CD8-positive, alpha-beta memory T cell (primary cell): Measurements from ENCODE around the gene FHIP1B. TPM values are rescaled to one million over a fixed set of nuclear protein-coding genes. Genes with fewer than 3 reads are reported as not detected.
"Not testable (repeated sequence)": the region's sequence is repeated elsewhere in the genome, so short reads cannot be mapped to it uniquely, and the experiment has no call there.

ENCODE experiments used
- CTCF ChIA-PET: fragments of 350-600 bp; sonication (Branson Sonifier 250); formaldehyde crosslinking; loops from one replicate; lab custom pipeline; 2021; ENCODE audit warnings: antibody characterized with exemption; lab: Charles Lee
- POLR2A ChIA-PET: fragments of 350-600 bp; sonication (Branson Sonifier 250); formaldehyde crosslinking; loops from one replicate; lab custom pipeline; 2021; ENCODE audit warnings: antibody characterized with exemption; lab: Charles Lee
- DNase-seq, 5 donors: peaks; one replicate each; pipeline versions ENCODE4 v3.0.0 to v3.0.0-alpha.2; 2020 to 2022; ENCODE audit warnings: mixed read lengths in 1 of 5
- H3K27ac ChIP-seq: one replicate; pipeline ENCODE4 v1.7.0; 2013; ENCODE audit warnings: low read depth, mild to moderate bottlenecking, low read length, moderate library complexity
- H3K27me3 ChIP-seq: 2 replicates; pipeline ENCODE4 v1.7.0; 2013; ENCODE audit warnings: low read length, mild to moderate bottlenecking; ENCODE audit not compliant: insufficient read depth, poor library complexity, severe bottlenecking
- H3K36me3 ChIP-seq: 2 replicates; pipeline ENCODE4 v1.7.0; 2013; ENCODE audit warnings: mild to moderate bottlenecking, low read length, moderate library complexity; ENCODE audit not compliant: insufficient read depth
- H3K4me1 ChIP-seq: 2 replicates; pipeline ENCODE4 v1.7.0; 2013; ENCODE audit warnings: mild to moderate bottlenecking, low read length, moderate library complexity; ENCODE audit not compliant: insufficient read depth
- H3K4me3 ChIP-seq: 2 replicates; pipeline ENCODE4 v1.7.0; 2013; ENCODE audit warnings: mild to moderate bottlenecking, low read length
- H3K9me3 ChIP-seq: 2 replicates; pipeline ENCODE4 v1.7.0; 2013; ENCODE audit warnings: mild to moderate bottlenecking, low read length
- H3K27ac Mint-ChIP-seq, 8 donors: one replicate each; pipeline ENCODE4 v1.8.0; 2020 to 2021; ENCODE audit warnings: mixed read lengths in 8 of 8, mild to moderate bottlenecking in 6 of 8, inconsistent platforms in 3 of 8, moderate library complexity in 3 of 8
- H3K27me3 Mint-ChIP-seq, 2 donors: one replicate each; pipeline ENCODE4 v1.8.0; 2020 to 2021; ENCODE audit warnings: mixed read lengths in 2 of 2, mild to moderate bottlenecking in 1 of 2, moderate library complexity in 1 of 2
- H3K36me3 Mint-ChIP-seq, 3 donors: one replicate each; pipeline ENCODE4 v1.8.0; 2020 to 2021; ENCODE audit warnings: mixed read lengths in 3 of 3, inconsistent platforms in 1 of 3, mild to moderate bottlenecking in 1 of 3
- H3K4me1 Mint-ChIP-seq, 3 donors: one replicate each; pipeline ENCODE4 v1.8.0; 2020 to 2021; ENCODE audit warnings: mixed read lengths in 3 of 3, inconsistent platforms in 1 of 3, mild to moderate bottlenecking in 1 of 3
- H3K4me3 Mint-ChIP-seq, 7 donors: one replicate each; pipeline ENCODE4 v1.8.0; 2020 to 2021; ENCODE audit warnings: mixed read lengths in 7 of 7, mild to moderate bottlenecking in 6 of 7, moderate library complexity in 4 of 7, inconsistent platforms in 2 of 7
- H3K9me3 Mint-ChIP-seq, 5 donors: one replicate each; pipeline ENCODE4 v1.8.0; 2020 to 2022; ENCODE audit warnings: mixed read lengths in 5 of 5, mild to moderate bottlenecking in 3 of 5, moderate library complexity in 2 of 5, inconsistent platforms in 1 of 5
- polyA plus RNA-seq: library from polyadenylated mRNA; unstranded; fragments of 300-500 nt; fragmentation: Illumina TruSeq; gene quantifications from one replicate; pipeline ENCODE4 v1.2.3, GENCODE V29; 2021
- total RNA-seq, 2 experiments: library from RNA; stranded (reverse); gene quantifications; one replicate each; pipeline ENCODE4 v1.2.3, GENCODE V29; 2021

Gene FHIP1B
- 10 to 100 TPM; 20.2 to 20.6 TPM for total RNA-seq
- 16.4 TPM for polyA plus RNA-seq

DNA sequence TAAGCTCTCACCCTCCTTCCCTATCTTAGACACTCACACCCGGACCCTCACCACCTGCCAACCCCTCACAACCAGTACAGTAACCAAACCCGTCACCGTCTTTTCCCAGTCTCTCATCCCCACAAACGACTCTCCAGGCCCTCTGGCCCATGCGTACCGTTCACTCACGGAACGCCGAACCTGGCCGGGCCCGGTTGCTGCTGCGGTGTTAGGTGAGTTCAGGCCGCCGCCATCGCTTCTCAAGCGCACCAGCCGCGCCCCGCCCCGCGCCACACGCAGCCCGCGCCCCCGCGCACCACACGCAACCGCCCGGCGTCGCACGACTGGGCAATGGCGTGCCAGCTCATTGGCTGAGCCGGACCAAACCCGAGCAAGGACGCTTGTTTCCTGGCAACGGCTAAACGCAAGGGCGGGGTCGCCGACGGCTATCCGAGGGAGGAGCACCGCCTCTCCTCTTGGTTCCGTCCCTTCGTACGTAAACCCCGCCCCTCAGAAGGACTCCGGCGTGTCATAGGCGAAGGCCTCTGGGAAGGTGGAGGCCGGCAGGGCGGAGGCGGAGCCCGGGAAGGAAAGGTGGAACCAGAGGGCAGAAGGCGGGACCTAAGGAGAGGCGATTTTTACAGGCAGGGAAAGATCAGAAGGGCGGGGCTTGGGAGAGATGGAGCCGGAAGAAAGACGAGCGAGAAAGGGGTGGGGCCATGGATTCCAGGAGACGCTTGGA lies at the start of gene FHIP1B:
TSS of gene FHIP1B (minus strand) at position 250 of the 721 bp plus-strand sequence. CDS start 10,120 bp downstream, outside the sequence.
- DNase-seq: peak; percentile 98 to 100 (median 99)
- Histone ChIP-seq H3K27ac (peak within 1 kb of the TSS; percentile 77), H3K36me3 (no peaks in the 10 kb centered on the region), H3K4me3 (peak within 1 kb of the TSS; percentile 97), H3K9me3 (no peaks in the 10 kb centered on the region), H3K4me1 (peaks cover 28% of the 10 kb centered on the region), H3K27me3 (no peaks in the 10 kb centered on the region)
- H3K4me3 Mint-ChIP-seq: peak within 1 kb of the TSS; percentile 93 to 100 (median 99)
- H3K27ac Mint-ChIP-seq: peak within 1 kb of the TSS; percentile 86 to 100 (median 98)
- H3K9me3 Mint-ChIP-seq: no peaks in the 10 kb centered on the region
- H3K4me1 Mint-ChIP-seq: peaks cover 38 to 57% (median 51%) of the 10 kb centered on the region in 3 donors
- peaks cover 0 to 11% (median 2%) of the 10 kb centered on the region in 3 donors for H3K36me3 Mint-ChIP-seq
- POLR2A ChIA-PET: interaction anchor here (0.5 to 1.0 kb wide), 4 partner anchors 370 to 1752 kb away, joined by 3 to 6 read pairs (median 4); partner anchors contain the start of gene EIF3F
- CTCF ChIA-PET: interaction anchor here (1.1 to 1.7 kb wide), 2 partner anchors 16 to 26 kb away, joined by 3 to 9 read pairs; no protein-coding TSS in a partner anchor
- peaks cover 0 to 7% of the 10 kb centered on the region in 2 donors for H3K27me3 Mint-ChIP-seq

DNA sequence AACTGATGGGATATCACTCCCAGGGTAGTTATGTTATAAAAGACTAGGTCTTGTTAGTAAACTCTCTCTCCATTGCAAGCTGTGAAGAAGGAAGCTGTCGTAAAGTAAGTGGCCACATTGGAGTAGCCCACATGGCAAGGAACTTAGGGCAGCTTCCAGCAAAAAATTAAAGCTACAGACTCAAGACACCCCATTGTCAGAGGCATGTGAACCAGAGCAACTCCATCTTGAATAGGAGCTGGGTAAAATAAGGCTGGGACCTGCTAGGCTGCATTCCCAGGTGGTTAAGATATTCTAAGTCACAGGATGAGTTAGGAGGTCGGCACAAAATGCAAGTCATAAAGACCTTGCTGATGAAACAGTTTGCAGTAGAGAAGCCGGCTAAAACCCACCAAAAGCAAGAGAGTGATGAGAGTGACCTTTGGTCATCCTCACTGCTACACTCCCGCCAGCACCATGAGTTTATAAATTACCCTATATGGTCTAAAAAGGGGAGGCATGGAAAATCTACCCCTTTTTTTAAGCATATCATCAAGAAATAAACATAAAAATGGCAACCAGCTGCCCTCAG lies 49.1 kb upstream of the FHIP1B start:
- no peaks in the 10 kb centered on the region for H3K4me1 Mint-ChIP-seq
- H3K9me3 Mint-ChIP-seq: no peaks in the 10 kb centered on the region
- H3K36me3 Mint-ChIP-seq: no peaks in the 10 kb centered on the region
- no peak overlapping the region for H3K27ac ChIP-seq
- ChIA-PET POLR2A (no interaction called here), CTCF (no interaction called here)
- no peaks in the 10 kb centered on the region for H3K36me3 ChIP-seq
- H3K27ac Mint-ChIP-seq: no peak overlapping the region
- no peaks in the 10 kb centered on the region for H3K4me1 ChIP-seq
- peaks cover 11 to 57% of the 10 kb centered on the region in 2 donors for H3K27me3 Mint-ChIP-seq
- no peak overlapping the region for H3K4me3 Mint-ChIP-seq
- H3K4me3 ChIP-seq: no peak overlapping the region
- no peak for DNase-seq
- H3K9me3 ChIP-seq: no peaks in the 10 kb centered on the region
- H3K27me3 ChIP-seq: no peaks in the 10 kb centered on the region

DNA sequence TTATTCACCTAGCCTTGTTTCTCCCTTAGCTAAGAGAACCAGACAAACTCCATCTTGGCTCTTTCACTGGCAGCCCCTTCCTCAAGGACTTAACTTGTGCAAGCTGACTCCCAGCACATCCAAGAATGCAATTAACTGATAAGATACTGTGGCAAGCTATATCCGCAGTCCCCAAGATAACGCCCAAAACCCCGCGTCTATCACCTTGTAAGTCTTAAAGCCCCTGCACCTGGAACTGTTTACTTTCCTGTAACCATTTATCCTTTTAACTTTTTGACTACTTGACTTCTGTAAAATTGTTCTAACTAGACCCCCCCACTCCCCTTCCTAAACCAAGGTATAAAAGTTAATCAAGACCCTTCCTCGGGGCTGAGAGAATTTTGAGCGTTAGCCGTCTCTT lies 46.4 kb upstream of the FHIP1B start:
- H3K9me3 Mint-ChIP-seq, H3K27ac ChIP-seq, H3K27ac Mint-ChIP-seq, H3K36me3 Mint-ChIP-seq, DNase-seq, H3K9me3 ChIP-seq, H3K4me1 ChIP-seq, H3K4me3 ChIP-seq, H3K4me3 Mint-ChIP-seq, H3K4me1 Mint-ChIP-seq, CTCF ChIA-PET, H3K36me3 ChIP-seq, H3K27me3 ChIP-seq: not testable (repeated sequence)
- H3K27me3 Mint-ChIP-seq: peaks cover 15 to 71% of the 10 kb centered on the region in 2 donors
- POLR2A ChIA-PET: interaction anchor here (0.7 kb wide), 1 partner anchor 357 kb away, joined by 3 read pairs; no protein-coding TSS in a partner anchor

DNA sequence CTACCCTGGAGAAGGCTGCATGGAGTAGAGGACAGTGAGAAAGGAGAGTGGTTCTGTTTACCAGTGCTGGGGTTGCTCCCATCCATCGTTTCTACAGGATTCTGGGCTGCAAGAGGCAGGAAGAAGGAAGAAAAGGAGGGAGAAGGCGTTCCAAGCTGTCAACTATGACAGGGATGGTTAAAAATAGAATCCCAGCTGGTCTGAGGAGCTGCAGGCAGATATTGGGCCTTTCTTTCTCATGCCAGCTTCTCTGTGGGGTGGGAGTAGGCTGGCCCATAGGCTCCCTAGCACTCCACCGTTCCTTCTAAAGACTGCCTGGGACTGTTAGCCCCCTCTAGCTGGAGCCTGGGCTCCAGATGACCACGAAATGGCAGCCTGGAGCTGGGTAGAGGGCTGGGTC lies 38.8 kb upstream of the FHIP1B start:
- Mint-ChIP-seq H3K9me3 (peaks cover 0 to 5% (median 2%) of the 10 kb centered on the region in 5 donors), H3K4me1 (no peaks in the 10 kb centered on the region), H3K36me3 (no peaks in the 10 kb centered on the region), H3K27ac (no peak overlapping the region), H3K27me3 (peaks cover 19 to 71% of the 10 kb centered on the region in 2 donors), H3K4me3 (no peak overlapping the region)
- no peak overlapping the region for H3K27ac ChIP-seq
- no peaks in the 10 kb centered on the region for H3K36me3 ChIP-seq
- no peak overlapping the region for H3K4me3 ChIP-seq
- ChIA-PET POLR2A (no interaction called here), CTCF (no interaction called here)
- no peaks in the 10 kb centered on the region for H3K27me3 ChIP-seq
- DNase-seq: no peak
- no peaks in the 10 kb centered on the region for H3K4me1 ChIP-seq
- no peaks in the 10 kb centered on the region for H3K9me3 ChIP-seq

DNA sequence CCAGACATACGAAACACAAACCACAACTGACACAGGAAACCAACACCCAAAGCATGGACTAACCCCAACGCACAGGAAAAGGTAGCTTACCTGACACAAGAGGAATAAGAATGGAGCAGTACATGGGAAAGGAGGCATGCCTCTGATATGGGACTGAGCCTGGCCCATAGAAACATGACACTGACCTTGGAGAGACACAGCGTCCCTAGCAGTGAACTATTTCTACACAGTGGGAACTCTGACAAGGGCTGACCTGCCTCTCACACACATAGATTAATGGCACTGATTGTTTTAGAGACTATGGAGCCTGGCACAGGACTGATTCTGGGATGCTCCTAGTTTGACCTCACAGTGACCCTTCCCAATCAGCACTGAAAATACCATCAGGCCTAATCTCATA lies 37.2 kb upstream of the FHIP1B start:
- H3K36me3 ChIP-seq: no peaks in the 10 kb centered on the region
- Mint-ChIP-seq H3K27ac (no peak overlapping the region), H3K36me3 (no peaks in the 10 kb centered on the region), H3K4me3 (no peak overlapping the region), H3K4me1 (no peaks in the 10 kb centered on the region), H3K27me3 (peaks cover 18 to 57% of the 10 kb centered on the region in 2 donors), H3K9me3 (peaks cover 0 to 4% (median under 1%) of the 10 kb centered on the region in 5 donors)
- H3K4me3 ChIP-seq: no peak overlapping the region
- H3K4me1 ChIP-seq: no peaks in the 10 kb centered on the region
- ChIA-PET CTCF (no interaction called here), POLR2A (no interaction called here)
- no peak overlapping the region for H3K27ac ChIP-seq
- DNase-seq: no peak
- H3K27me3 ChIP-seq: no peaks in the 10 kb centered on the region
- no peaks in the 10 kb centered on the region for H3K9me3 ChIP-seq

DNA sequence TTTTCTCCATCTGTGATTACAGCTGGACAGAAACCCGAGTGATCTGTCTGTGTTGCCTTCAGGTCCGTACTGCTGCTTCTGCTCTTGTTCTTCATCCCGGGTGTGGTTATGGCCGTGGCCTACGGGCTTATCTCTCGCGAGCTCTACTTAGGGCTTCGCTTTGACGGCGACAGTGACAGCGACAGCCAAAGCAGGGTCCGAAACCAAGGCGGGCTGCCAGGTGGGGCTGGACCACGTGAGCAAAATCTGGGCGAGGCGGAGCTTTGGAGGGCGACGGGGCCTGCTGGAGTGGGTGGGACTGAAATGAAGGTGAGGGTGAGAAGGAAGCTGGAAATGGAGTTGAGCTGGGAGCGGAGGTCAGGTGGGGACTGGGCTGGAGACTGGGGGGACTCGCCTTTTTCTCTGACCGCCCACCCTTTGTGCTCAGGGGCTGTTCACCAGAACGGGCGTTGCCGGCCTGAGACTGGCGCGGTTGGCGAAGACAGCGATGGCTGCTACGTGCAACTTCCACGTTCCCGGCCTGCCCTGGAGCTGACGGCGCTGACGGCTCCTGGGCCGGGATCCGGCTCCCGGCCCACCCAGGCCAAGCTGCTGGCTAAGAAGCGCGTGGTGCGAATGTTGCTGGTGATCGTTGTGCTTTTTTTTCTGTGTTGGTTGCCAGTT lies 36.3 kb upstream of the FHIP1B start:
- H3K9me3 Mint-ChIP-seq: no peaks in the 10 kb centered on the region
- no peak overlapping the region for H3K27ac ChIP-seq
- no peaks in the 10 kb centered on the region for H3K36me3 Mint-ChIP-seq
- peaks cover 15 to 54% of the 10 kb centered on the region in 2 donors for H3K27me3 Mint-ChIP-seq
- H3K9me3 ChIP-seq: no peaks in the 10 kb centered on the region
- H3K4me3 ChIP-seq: no peak overlapping the region
- peak overlapping the region in 3 of 7 donors; percentile 5 to 52 (median 16) for H3K4me3 Mint-ChIP-seq
- CTCF ChIA-PET: interaction anchor here (1.6 kb wide), 1 partner anchor 11 kb away, joined by 3 read pairs; the partner anchor contains the start of gene CCKBR
- H3K27ac Mint-ChIP-seq: no peak overlapping the region
- POLR2A ChIA-PET: no interaction called here
- H3K4me1 ChIP-seq: no peaks in the 10 kb centered on the region
- H3K4me1 Mint-ChIP-seq: no peaks in the 10 kb centered on the region
- no peaks in the 10 kb centered on the region for H3K27me3 ChIP-seq
- no peaks in the 10 kb centered on the region for H3K36me3 ChIP-seq
- DNase-seq: no peak

DNA sequence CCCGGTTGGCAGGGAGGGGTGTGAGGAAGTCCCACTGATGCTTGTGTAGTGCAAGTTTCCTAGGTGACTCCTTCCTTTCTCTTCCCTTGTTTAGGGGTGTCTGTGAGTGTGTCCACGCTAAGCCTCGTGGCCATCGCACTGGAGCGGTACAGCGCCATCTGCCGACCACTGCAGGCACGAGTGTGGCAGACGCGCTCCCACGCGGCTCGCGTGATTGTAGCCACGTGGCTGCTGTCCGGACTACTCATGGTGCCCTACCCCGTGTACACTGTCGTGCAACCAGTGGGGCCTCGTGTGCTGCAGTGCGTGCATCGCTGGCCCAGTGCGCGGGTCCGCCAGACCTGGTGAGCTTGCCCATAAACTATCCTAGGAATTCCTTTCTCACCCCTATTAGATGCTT lies 35.6 kb upstream of the FHIP1B start:
- POLR2A ChIA-PET: no interaction called here
- Mint-ChIP-seq H3K4me3 (no peak overlapping the region), H3K4me1 (no peaks in the 10 kb centered on the region), H3K9me3 (no peaks in the 10 kb centered on the region), H3K36me3 (no peaks in the 10 kb centered on the region), H3K27ac (no peak overlapping the region), H3K27me3 (peaks cover 10 to 54% of the 10 kb centered on the region in 2 donors)
- no peak for DNase-seq
- no peaks in the 10 kb centered on the region for H3K9me3 ChIP-seq
- no peaks in the 10 kb centered on the region for H3K4me1 ChIP-seq
- H3K4me3 ChIP-seq: no peak overlapping the region
- H3K27ac ChIP-seq: no peak overlapping the region
- no peaks in the 10 kb centered on the region for H3K27me3 ChIP-seq
- H3K36me3 ChIP-seq: no peaks in the 10 kb centered on the region
- CTCF ChIA-PET: interaction anchor here (1.6 kb wide), 1 partner anchor 10 kb away, joined by 3 read pairs; the partner anchor contains the start of gene CCKBR

DNA sequence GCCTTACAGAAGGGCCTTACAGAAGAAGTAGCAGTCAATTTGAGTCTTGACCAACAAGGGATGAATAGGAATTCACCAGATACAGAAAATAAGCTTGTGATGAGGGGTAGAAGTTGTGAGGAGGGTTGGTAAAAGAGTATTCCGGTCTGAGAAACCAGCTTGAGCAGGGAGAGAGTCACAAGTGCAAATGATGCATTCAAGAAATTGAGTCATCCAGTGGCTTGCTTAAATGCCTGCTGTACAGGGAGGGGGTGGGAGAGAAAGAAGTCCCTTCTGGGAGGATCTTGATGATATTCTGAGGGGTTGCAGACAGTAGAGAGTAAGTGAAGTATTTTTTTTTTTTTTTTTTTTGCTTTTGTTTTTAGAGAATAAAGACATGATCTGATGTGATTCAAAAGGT lies 34.4 kb upstream of the FHIP1B start:
- no peaks in the 10 kb centered on the region for H3K36me3 ChIP-seq
- H3K4me1 Mint-ChIP-seq: no peaks in the 10 kb centered on the region
- no peak overlapping the region for H3K27ac ChIP-seq
- no peaks in the 10 kb centered on the region for H3K9me3 Mint-ChIP-seq
- H3K4me3 ChIP-seq: no peak overlapping the region
- H3K4me1 ChIP-seq: no peaks in the 10 kb centered on the region
- ChIA-PET POLR2A (no interaction called here), CTCF (no interaction called here)
- no peak for DNase-seq
- H3K27me3 Mint-ChIP-seq: peaks cover 9 to 54% of the 10 kb centered on the region in 2 donors
- H3K9me3 ChIP-seq: no peaks in the 10 kb centered on the region
- peaks cover 5% of the 10 kb centered on the region for H3K27me3 ChIP-seq
- no peak overlapping the region for H3K27ac Mint-ChIP-seq
- H3K36me3 Mint-ChIP-seq: no peaks in the 10 kb centered on the region
- H3K4me3 Mint-ChIP-seq: no peak overlapping the region
